Smooth muscle cell (in vitro differentiated cells): Measurements from ENCODE around the gene PACRG. TPM values are rescaled to one million over a fixed set of nuclear protein-coding genes. Genes with fewer than 3 reads are reported as not detected.

Source experiments
- DNase-seq: peaks from one replicate; lab custom pipeline; 2025; ENCODE audit not compliant: unreplicated experiment; lab: John Stamatoyannopoulos, UW
- H2AFZ ChIP-seq: fragments of 200-600 bp; sonication (generic); 2 replicates; pipeline ENCODE4 v1.6.0; 2016; ENCODE audit warnings: antibody characterized with exemption, low read depth, mild to moderate bottlenecking
- H3F3A ChIP-seq: fragments of 200-600 bp; sonication (generic); 2 replicates; pipeline ENCODE4 v1.6.0; 2017; ENCODE audit warnings: antibody characterized with exemption, low read depth
- H3K27ac ChIP-seq: fragments of 200-600 bp; sonication (generic); 2 replicates; pipeline ENCODE4 v1.5.1; 2016; ENCODE audit warnings: low read depth, mild to moderate bottlenecking
- H3K27me3 ChIP-seq: fragments of 200-600 bp; sonication (generic); 2 replicates; pipeline ENCODE4 v1.6.1; 2016; ENCODE audit warnings: low read depth, mild to moderate bottlenecking
- H3K36me3 ChIP-seq: fragments of 200-600 bp; sonication (generic); 2 replicates; pipeline ENCODE4 v1.5.1; 2016; ENCODE audit warnings: low read depth
- H3K4me1 ChIP-seq: fragments of 200-600 bp; sonication (generic); 2 replicates; pipeline ENCODE4 v1.5.1; 2016; ENCODE audit warnings: low read depth
- H3K4me2 ChIP-seq: fragments of 200-600 bp; sonication (generic); 2 replicates; pipeline ENCODE4 v1.6.0; 2016; ENCODE audit warnings: mild to moderate bottlenecking
- H3K4me3 ChIP-seq: fragments of 200-600 bp; sonication (generic); 2 replicates; pipeline ENCODE4 v1.5.1; 2016; ENCODE audit warnings: mild to moderate bottlenecking
- H3K79me2 ChIP-seq: fragments of 200-600 bp; sonication (generic); 2 replicates; pipeline ENCODE4 v1.6.0; 2016; ENCODE audit warnings: low read depth, mild to moderate bottlenecking
- H3K9ac ChIP-seq: fragments of 200-600 bp; sonication (generic); 2 replicates; pipeline ENCODE4 v1.6.0; 2016; ENCODE audit warnings: low read depth
- H3K9me3 ChIP-seq: fragments of 200-600 bp; sonication (generic); replicated peaks from 2 replicates; pipeline ENCODE4 v1.5.1; 2016; ENCODE audit warnings: low read depth
- H4K20me1 ChIP-seq: fragments of 200-600 bp; sonication (generic); 2 replicates; pipeline ENCODE4 v1.6.0; 2016; ENCODE audit warnings: low read depth
- CTCF ChIP-seq: fragments of 200-600 bp; sonication (generic); IDR thresholded peaks from 2 replicates; pipeline ENCODE4 v1.5.1; 2017; ENCODE audit warnings: borderline replicate concordance, mild to moderate bottlenecking, antibody characterized with exemption; ENCODE audit not compliant: insufficient read depth, poor library complexity, severe bottlenecking
- WGBS: methylation state at CpG from one replicate; pipeline ENCODE4 v1.1.7; 2016; ENCODE audit warnings: low lambda C conversion rate; 5-methylcytosine and 5-hydroxymethylcytosine counted together
- polyA plus RNA-seq: library from polyadenylated mRNA; unstranded; fragments of >200 nt; fragmentation: Nextera tagmentation; extraction: Ambion mirVana; gene quantifications from 2 replicates; pipeline ENCODE4 v1.2.1, GENCODE V29; 2016
- total RNA-seq: library from RNA; depleted of rRNA; stranded (reverse); fragments of >200 nt; gene quantifications from 2 replicates; pipeline ENCODE4 v1.2.3, GENCODE V29; 2014

Gene PACRG
- total and polyA plus RNA-seq, 2 experiments from 2014 or later = not detected

- no peak for DNase-seq
- Histone ChIP-seq H3K36me3 (no peaks in the 10 kb centered on the region), H3F3A (no peaks in the 10 kb centered on the region), H3K79me2 (no peaks in the 10 kb centered on the region), H3K27me3 (no peaks in the 10 kb centered on the region), H4K20me1 (no peaks in the 10 kb centered on the region), H2AFZ (no peak overlapping the region), H3K4me1 (peaks cover 12% of the 10 kb centered on the region), H3K4me2 (no peak overlapping the region), H3K4me3 (no peak overlapping the region), H3K9me3 (no peaks in the 10 kb centered on the region), H3K27ac (no peak overlapping the region), H3K9ac (no peak overlapping the region)
- WGBS = 82% methylated on average over 6 of the region's 6 CpGs
- no peak for TF ChIP-seq CTCF
Measured at GRCh38 chr6:163151212-163151611, 423.4 kb downstream of the PACRG start.

- WGBS = 92% methylated on average over 6 of the region's 6 CpGs
- Histone ChIP-seq H3K4me1 (peaks cover 12% of the 10 kb centered on the region), H3K79me2 (no peaks in the 10 kb centered on the region), H3K4me3 (no peak overlapping the region), H3K27ac (no peak overlapping the region), H3K9ac (no peak overlapping the region), H3K9me3 (no peaks in the 10 kb centered on the region), H3F3A (no peaks in the 10 kb centered on the region), H3K36me3 (no peaks in the 10 kb centered on the region), H3K27me3 (no peaks in the 10 kb centered on the region), H3K4me2 (no peak overlapping the region), H2AFZ (no peak overlapping the region), H4K20me1 (no peaks in the 10 kb centered on the region)
- TF ChIP-seq CTCF = no peak
- DNase-seq = no peak
Measured at GRCh38 chr6:163152701-163153100, 424.9 kb downstream of the PACRG start.

DNA sequence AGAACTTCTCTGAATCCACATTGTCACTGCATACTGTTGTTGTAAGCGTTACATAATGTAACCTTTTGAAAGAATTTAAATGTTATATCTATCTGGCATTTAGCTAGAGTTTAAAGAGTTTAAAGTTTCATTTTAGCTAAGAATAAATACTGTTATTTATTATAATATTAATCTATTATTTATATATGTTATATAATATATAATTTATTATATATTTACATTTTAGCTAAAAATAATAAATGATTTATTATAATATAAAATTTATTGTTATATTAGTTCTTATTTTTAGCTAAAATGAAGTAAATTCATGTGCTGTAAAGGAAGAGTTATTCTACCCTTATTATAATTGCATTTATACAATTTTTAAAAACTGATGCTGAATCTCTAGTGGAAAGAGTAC is 431.3 kb downstream of the PACRG start:
- H3K79me2 ChIP-seq = no peaks in the 10 kb centered on the region

More for the DNA sequence above, 431.3 kb downstream of the PACRG start:
- no peak overlapping the region for H3K4me3 ChIP-seq
- no peak for DNase-seq
- WGBS = 96% methylated on average over 1 of the region's 1 CpG
- no peaks in the 10 kb centered on the region for H3K27me3 ChIP-seq
- TF ChIP-seq CTCF = no peak
- H3K36me3 ChIP-seq = no peaks in the 10 kb centered on the region
- no peak overlapping the region for H3K27ac ChIP-seq
- H2AFZ ChIP-seq = no peak overlapping the region
- no peak overlapping the region for H3K4me2 ChIP-seq
- no peak overlapping the region for H3K9ac ChIP-seq
- H3F3A ChIP-seq = no peaks in the 10 kb centered on the region
- no peaks in the 10 kb centered on the region for H3K4me1 ChIP-seq
- no peaks in the 10 kb centered on the region for H3K9me3 ChIP-seq
- no peaks in the 10 kb centered on the region for H4K20me1 ChIP-seq
